A673 (cell line): Measurements from ENCODE around the gene CDKN2B-AS1.

Source experiments
- EZH2 ChIP-seq: fragments of 200-600 bp; sonication (generic); IDR thresholded peaks from 2 replicates; pipeline ENCODE4 v1.6.1; 2017; ENCODE audit warnings: borderline replicate concordance, low read depth, mild to moderate bottlenecking, mixed read lengths, antibody characterized with exemption, low read length; ENCODE audit not compliant: poor library complexity, severe bottlenecking
- TF ChIP-seq, protein P1 (sequence below): fragments of 300-800, 200-600 bp; sonication (generic); conservative IDR thresholded peaks from 2 replicates; pipeline ENCODE4 v1.5.1; 2017; ENCODE audit warnings: low read depth, mild to moderate bottlenecking, antibody characterized with exemption, low read length, moderate library complexity, mixed read lengths

GRCh38 chr9:22068369-22068768 lies 73.8 kb downstream of the CDKN2B-AS1 start:
- TF ChIP-seq, protein P1, sequence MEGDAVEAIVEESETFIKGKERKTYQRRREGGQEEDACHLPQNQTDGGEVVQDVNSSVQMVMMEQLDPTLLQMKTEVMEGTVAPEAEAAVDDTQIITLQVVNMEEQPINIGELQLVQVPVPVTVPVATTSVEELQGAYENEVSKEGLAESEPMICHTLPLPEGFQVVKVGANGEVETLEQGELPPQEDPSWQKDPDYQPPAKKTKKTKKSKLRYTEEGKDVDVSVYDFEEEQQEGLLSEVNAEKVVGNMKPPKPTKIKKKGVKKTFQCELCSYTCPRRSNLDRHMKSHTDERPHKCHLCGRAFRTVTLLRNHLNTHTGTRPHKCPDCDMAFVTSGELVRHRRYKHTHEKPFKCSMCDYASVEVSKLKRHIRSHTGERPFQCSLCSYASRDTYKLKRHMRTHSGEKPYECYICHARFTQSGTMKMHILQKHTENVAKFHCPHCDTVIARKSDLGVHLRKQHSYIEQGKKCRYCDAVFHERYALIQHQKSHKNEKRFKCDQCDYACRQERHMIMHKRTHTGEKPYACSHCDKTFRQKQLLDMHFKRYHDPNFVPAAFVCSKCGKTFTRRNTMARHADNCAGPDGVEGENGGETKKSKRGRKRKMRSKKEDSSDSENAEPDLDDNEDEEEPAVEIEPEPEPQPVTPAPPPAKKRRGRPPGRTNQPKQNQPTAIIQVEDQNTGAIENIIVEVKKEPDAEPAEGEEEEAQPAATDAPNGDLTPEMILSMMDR, result no peak
- TF ChIP-seq EZH2, result no peak
